Upper lobe of left lung (tissue), 4 donors: Measurements from ENCODE around the gene ENTR1.

ENCODE experiments used
- CTCF ChIP-seq, 6 experiments: fragments of 450-650 bp in 4 of 6; fragments of 200-600 bp in 2 of 6; sonication (generic) in 2 of 6; IDR thresholded peaks; one replicate each; pipeline ENCODE4 v1.5.1; 2016 to 2019; ENCODE audit warnings: antibody characterized with exemption in 6 of 6
- EP300 ChIP-seq, 4 donors: sonication (generic); formaldehyde crosslinking; IDR thresholded peaks; one replicate each; pipeline ENCODE4 v1.5.1; 2017; ENCODE audit warnings: antibody characterized with exemption in 4 of 4, control low read depth in 2 of 4
- POLR2A ChIP-seq, 4 donors: fragments of 450-650 bp; IDR thresholded peaks; one replicate each; pipeline ENCODE4 v1.5.1; 2016 to 2017; ENCODE audit warnings: antibody characterized with exemption in 4 of 4, mild to moderate bottlenecking in 2 of 4
- POLR2AphosphoS5 ChIP-seq, 2 donors: sonication (generic); formaldehyde crosslinking; IDR thresholded peaks; one replicate each; pipeline ENCODE4 v1.5.1; 2017; ENCODE audit warnings: antibody characterized with exemption in 2 of 2

- TF ChIP-seq CTCF (IDR thresholded peaks at IDR 0.05) (no peak), EP300 (IDR thresholded peaks at IDR 0.05) (no peak), POLR2AphosphoS5 (IDR thresholded peaks at IDR 0.05) (no peak), POLR2A (IDR thresholded peaks at IDR 0.05) (no peak)
Observed at GRCh38 chr9:136385015-136385414, 25.4 kb downstream of the ENTR1 start.
